Neural cell (in vitro differentiated cells): ENCODE measurements around the gene PIGQ. TPM values are rescaled to one million over a fixed set of nuclear protein-coding genes. Genes with fewer than 3 reads are reported as not detected.

ENCODE experiments used
- H2AFZ ChIP-seq: fragments of 200-600, 300-800 bp; sonication (generic), shearing (Covaris generic); 2 replicates; pipeline ENCODE4 v1.6.0; 2014; ENCODE audit warnings: low read depth, mild to moderate bottlenecking, antibody characterized with exemption, low read length, moderate library complexity
- H3F3A ChIP-seq: fragments of 200-600 bp; shearing (Covaris generic); 2 replicates; pipeline ENCODE4 v1.6.1; 2016; ENCODE audit warnings: mild to moderate bottlenecking, moderate library complexity, mixed read lengths, antibody characterized with exemption, low read length; ENCODE audit not compliant: insufficient read depth, poor library complexity, severe bottlenecking
- H3K27ac ChIP-seq: fragments of 200-600, 300-800 bp; sonication (generic), shearing (Covaris generic); 2 replicates; pipeline ENCODE4 v1.5.1; 2014; ENCODE audit warnings: mild to moderate bottlenecking, low read length, moderate library complexity
- H3K27me3 ChIP-seq: fragments of 300-800, 200-600 bp; sonication (generic), shearing (Covaris generic); 2 replicates; pipeline ENCODE4 v1.6.0; 2014; ENCODE audit warnings: mild to moderate bottlenecking, low read depth, low read length, moderate library complexity; ENCODE audit not compliant: insufficient read depth
- H3K36me3 ChIP-seq: fragments of 300-800, 200-600 bp; sonication (generic), shearing (Covaris generic); 2 replicates; pipeline ENCODE4 v1.5.1; 2014; ENCODE audit warnings: mild to moderate bottlenecking, antibody characterized with exemption, low read length, moderate library complexity; ENCODE audit not compliant: insufficient read depth
- H3K4me2 ChIP-seq: fragments of 300-800, 200-600 bp; sonication (generic), shearing (Covaris generic); 2 replicates; pipeline ENCODE4 v1.6.0; 2014; ENCODE audit warnings: mild to moderate bottlenecking, low read length
- H3K4me3 ChIP-seq: fragments of 300-800, 200-600 bp; sonication (generic), shearing (Covaris generic); 2 replicates; pipeline ENCODE4 v1.5.1; 2014; ENCODE audit warnings: mild to moderate bottlenecking, low read length, moderate library complexity
- H3K79me2 ChIP-seq: fragments of 200-600 bp; shearing (Covaris generic); replicated peaks from 2 replicates; pipeline ENCODE4 v1.6.0; 2014; ENCODE audit warnings: mild to moderate bottlenecking, low read length, moderate library complexity; ENCODE audit not compliant: insufficient read depth
- H3K9ac ChIP-seq: fragments of 300-800, 200-600 bp; sonication (generic), shearing (Covaris generic); 2 replicates; pipeline ENCODE4 v1.6.1; 2016; ENCODE audit warnings: mild to moderate bottlenecking, low read length, mixed read lengths
- H3K9me2 ChIP-seq: fragments of 200-600 bp; shearing (Covaris generic); 2 replicates; pipeline ENCODE4 v1.6.1; 2016; ENCODE audit warnings: mild to moderate bottlenecking, low read length, mixed read lengths; ENCODE audit not compliant: insufficient read depth
- H3K9me3 ChIP-seq: fragments of 200-600, 300-800 bp; sonication (generic), shearing (Covaris generic); 2 replicates; pipeline ENCODE4 v1.6.1; 2016; ENCODE audit warnings: mild to moderate bottlenecking, mixed run types, low read length, moderate library complexity, mixed read lengths
- H4K20me1 ChIP-seq: fragments of 200-600 bp; shearing (Covaris generic); 2 replicates; pipeline ENCODE4 v1.6.1; 2016; ENCODE audit warnings: mild to moderate bottlenecking, mixed run types; ENCODE audit not compliant: insufficient read depth
- CTCF ChIP-seq: fragments of 450-650 bp; IDR thresholded peaks from 2 replicates; pipeline ENCODE4 v1.5.1; 2014; ENCODE audit warnings: antibody characterized with exemption, mild to moderate bottlenecking, moderate library complexity; ENCODE audit not compliant: poor library complexity, severe bottlenecking
- EP300 ChIP-seq: fragments of 450-650 bp; conservative IDR thresholded peaks from 2 replicates; pipeline ENCODE4 v1.6.1; 2014; ENCODE audit warnings: antibody characterized with exemption, mild to moderate bottlenecking, moderate library complexity; ENCODE audit not compliant: poor library complexity, severe bottlenecking
- EZH2 ChIP-seq: fragments of 200-600, 300-800 bp; shearing (Covaris generic), sonication (generic); IDR thresholded peaks from 2 replicates; pipeline ENCODE4 v1.6.1; 2014; ENCODE audit warnings: antibody characterized with exemption, low read length, borderline replicate concordance, mild to moderate bottlenecking; ENCODE audit not compliant: insufficient read depth, poor library complexity, severe bottlenecking
- MXI1 ChIP-seq: fragments of 450-650 bp; conservative IDR thresholded peaks from 2 replicates; pipeline ENCODE4 v1.6.1; 2014; ENCODE audit warnings: antibody characterized with exemption, mild to moderate bottlenecking; ENCODE audit not compliant: poor library complexity, severe bottlenecking
- POLR2AphosphoS5 ChIP-seq: IDR thresholded peaks from 2 replicates; pipeline ENCODE4 v1.6.1; 2012
- RAD21 ChIP-seq: fragments of 450-650 bp; conservative IDR thresholded peaks from 2 replicates; pipeline ENCODE4 v1.6.1; 2014; ENCODE audit warnings: antibody characterized with exemption, mild to moderate bottlenecking, moderate library complexity
- REST ChIP-seq: IDR thresholded peaks from 2 replicates; pipeline ENCODE4 v1.6.1; 2012; ENCODE audit warnings: borderline replicate concordance
- SMC3 ChIP-seq: fragments of 450-650 bp; conservative IDR thresholded peaks from 2 replicates; pipeline ENCODE4 v1.6.1; 2014; ENCODE audit warnings: antibody characterized with exemption, mild to moderate bottlenecking, moderate library complexity; ENCODE audit not compliant: poor library complexity
- TAF1 ChIP-seq: IDR thresholded peaks from 2 replicates; pipeline ENCODE4 v1.6.1; 2012; ENCODE audit warnings: low read depth
- polyA plus RNA-seq: library from polyadenylated mRNA; depleted of rRNA; stranded (reverse); fragments of >200 nt; gene quantifications from 2 replicates; pipeline ENCODE4 v1.2.3, GENCODE V29; 2014

The PIGQ gene
- polyA plus RNA-seq, 1 donor from 2014 or later: 69.2 TPM

- Histone ChIP-seq H3K4me3 (no peak overlapping the region), H3K79me2 (no peaks in the 10 kb centered on the region), H3K36me3 (no peaks in the 10 kb centered on the region), H3K9me2 (no peaks in the 10 kb centered on the region), H3K27me3 (peaks cover 29% of the 10 kb centered on the region), H3K4me2 (no peak overlapping the region), H3K9ac (no peak overlapping the region), H4K20me1 (no peaks in the 10 kb centered on the region), H3K27ac (no peak overlapping the region), H2AFZ (no peak overlapping the region), H3K9me3 (no peaks in the 10 kb centered on the region), H3F3A (no peaks in the 10 kb centered on the region)
- no peak for TF ChIP-seq MXI1
- no peak for TF ChIP-seq EZH2
- TF ChIP-seq RAD21: no peak
- no peak for TF ChIP-seq TAF1
- TF ChIP-seq EP300: no peak
- TF ChIP-seq POLR2AphosphoS5: no peak
- no peak for TF ChIP-seq CTCF
- no peak for TF ChIP-seq REST
Measured at GRCh38 chr16:556474-557173, 13.1 kb upstream of the PIGQ start.

- no peak overlapping the region for H3K27ac ChIP-seq
- H3K27me3 ChIP-seq: peaks cover 39% of the 10 kb centered on the region
- H3K9me3 ChIP-seq: no peaks in the 10 kb centered on the region
- no peaks in the 10 kb centered on the region for H3K79me2 ChIP-seq
- no peaks in the 10 kb centered on the region for H3K36me3 ChIP-seq
- H3K9ac ChIP-seq: no peak overlapping the region
- H4K20me1 ChIP-seq: no peaks in the 10 kb centered on the region
- H3K4me3 ChIP-seq: no peak overlapping the region
- no peaks in the 10 kb centered on the region for H3F3A ChIP-seq
- no peak overlapping the region for H2AFZ ChIP-seq
- H3K4me2 ChIP-seq: no peak overlapping the region
- H3K9me2 ChIP-seq: no peaks in the 10 kb centered on the region
- TF ChIP-seq POLR2AphosphoS5 (no peak), TAF1 (no peak), EZH2 (no peak), EP300 (no peak), CTCF (no peak), REST (no peak), MXI1 (no peak), SMC3 (no peak), RAD21 (no peak)
Measured at GRCh38 chr16:557463-558297, 12.1 kb upstream of the PIGQ start.
